Karpas-422 (cell line): Measurements from ENCODE around the gene HOMER2. TPM values are rescaled to one million over a fixed set of nuclear protein-coding genes. Genes with fewer than 3 reads are reported as not detected.
A peak's percentile ranks its signal among the peaks of the same experiment; 100 is the strongest.

Experiments used
- DNase-seq: peaks from one replicate; pipeline ENCODE4 v3.0.0-alpha.2; 2015
- H2AFZ ChIP-seq: fragments of 200-600 bp; sonication (generic); 2 replicates; pipeline ENCODE4 v1.6.1; 2014; ENCODE audit warnings: antibody characterized with exemption, low read length, mixed read lengths
- H3K27ac ChIP-seq: fragments of 200-600 bp; sonication (generic); 2 replicates; pipeline ENCODE4 v1.5.1; 2014; ENCODE audit warnings: mild to moderate bottlenecking, low read length, moderate library complexity
- H3K27me3 ChIP-seq: fragments of 200-600 bp; sonication (generic); 2 replicates; pipeline ENCODE4 v1.6.1; 2014; ENCODE audit warnings: low read length, mixed read lengths
- H3K36me3 ChIP-seq: fragments of 200-600 bp; sonication (generic); 2 replicates; pipeline ENCODE4 v1.6.1; 2014; ENCODE audit warnings: low read length, mixed read lengths; ENCODE audit not compliant: insufficient read depth
- H3K4me1 ChIP-seq: fragments of 200-600 bp; sonication (generic); 2 replicates; pipeline ENCODE4 v1.6.1; 2014; ENCODE audit warnings: mild to moderate bottlenecking, low read length, mixed read lengths
- H3K4me2 ChIP-seq: fragments of 200-600 bp; sonication (generic); 2 replicates; pipeline ENCODE4 v1.6.1; 2014; ENCODE audit warnings: low read length, low read depth, mild to moderate bottlenecking; ENCODE audit not compliant: poor library complexity, severe bottlenecking
- H3K4me3 ChIP-seq: fragments of 200-600 bp; sonication (generic); 2 replicates; pipeline ENCODE4 v1.5.1; 2014; ENCODE audit warnings: mild to moderate bottlenecking, antibody characterized with exemption, low read length, mixed read lengths
- H3K79me2 ChIP-seq: fragments of 200-600 bp; sonication (generic); 2 replicates; pipeline ENCODE4 v1.6.1; 2014; ENCODE audit warnings: mild to moderate bottlenecking, low read length, mixed read lengths
- H3K9ac ChIP-seq: fragments of 200-600 bp; sonication (generic); 2 replicates; pipeline ENCODE4 v1.6.0; 2014; ENCODE audit warnings: low read length
- H3K9me2 ChIP-seq: fragments of 200-600 bp; sonication (generic), shearing (Covaris generic); replicated peaks from 2 replicates; pipeline ENCODE4 v1.6.0; 2014; ENCODE audit warnings: mild to moderate bottlenecking, low read length, moderate library complexity; ENCODE audit not compliant: insufficient read depth
- H3K9me3 ChIP-seq: fragments of 300-700, 200-600 bp; sonication (generic); 2 replicates; pipeline ENCODE4 v1.6.1; 2014; ENCODE audit warnings: low read length, mixed read lengths
- H4K20me1 ChIP-seq: fragments of 200-600 bp; sonication (generic); 2 replicates; pipeline ENCODE4 v1.6.1; 2014; ENCODE audit warnings: mild to moderate bottlenecking, antibody characterized with exemption, low read length, low read depth; ENCODE audit not compliant: insufficient read depth
- total RNA-seq: library from RNA; depleted of rRNA; stranded (reverse); fragments of >200 nt; shearing (Covaris generic); gene quantifications from 2 replicates; pipeline ENCODE4 v1.2.3, GENCODE V29; 2014; ENCODE audit warnings: low replicate concordance

Gene HOMER2
- total RNA-seq, 1 experiment from 2014 or later: 30.4 TPM

- H3K4me2 ChIP-seq: peak overlapping the region; percentile 46
- DNase-seq: peak; percentile 53
- no peak overlapping the region for H3K4me3 ChIP-seq
- H4K20me1 ChIP-seq: no peaks in the 10 kb centered on the region
- peaks cover 44% of the 10 kb centered on the region for H3K4me1 ChIP-seq
- H3K36me3 ChIP-seq: no peaks in the 10 kb centered on the region
- H3K9me2 ChIP-seq: no peaks in the 10 kb centered on the region
- H2AFZ ChIP-seq: peak overlapping the region; percentile 45
- 0 out of 2 replicates have a peak overlapping the region, but pooled peaks have one; percentile 35 for H3K27ac ChIP-seq
- no peaks in the 10 kb centered on the region for H3K9me3 ChIP-seq
- peaks cover 3% of the 10 kb centered on the region for H3K79me2 ChIP-seq
- H3K27me3 ChIP-seq: no peaks in the 10 kb centered on the region
- H3K9ac ChIP-seq: peak overlapping the region; percentile 43
Measured at GRCh38 chr15:82855286-82856100, 97.0 kb downstream of the HOMER2 start.

DNA sequence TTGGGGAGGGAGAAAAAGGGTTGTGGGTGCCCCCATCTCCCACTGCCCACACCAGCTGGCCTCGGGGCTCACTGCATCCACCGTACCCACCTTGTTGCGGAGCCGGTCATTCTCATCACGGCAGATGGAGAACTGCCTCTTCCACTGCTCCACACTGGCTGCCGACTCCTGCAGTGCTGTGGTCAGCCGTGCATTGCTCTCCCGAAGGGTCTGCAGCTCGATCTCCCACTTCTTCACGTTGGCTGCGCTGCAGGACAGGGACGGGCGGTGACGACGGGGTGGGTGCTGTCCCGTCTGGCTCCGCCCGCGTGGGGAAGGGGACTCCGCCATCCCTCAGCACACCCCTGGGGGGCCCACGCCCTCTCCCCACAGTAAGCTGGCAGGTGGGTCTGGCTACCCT is 98.0 kb downstream of the HOMER2 start:
- Histone ChIP-seq H3K4me1 (peaks cover 54% of the 10 kb centered on the region), H3K79me2 (peaks cover 3% of the 10 kb centered on the region), H4K20me1 (no peaks in the 10 kb centered on the region), H3K27me3 (no peaks in the 10 kb centered on the region), H3K9me3 (no peaks in the 10 kb centered on the region), H3K4me2 (no peak overlapping the region), H3K36me3 (no peaks in the 10 kb centered on the region), H3K9ac (no peak overlapping the region), H2AFZ (no peak overlapping the region), H3K9me2 (no peaks in the 10 kb centered on the region), H3K27ac (no peak overlapping the region), H3K4me3 (no peak overlapping the region)
- no peak for DNase-seq

GRCh38 chr15:82852941-82853561 is 99.5 kb downstream of the HOMER2 start:
- H4K20me1 ChIP-seq: no peaks in the 10 kb centered on the region
- no peak for DNase-seq
- peak overlapping the region; percentile 72 for H3K9ac ChIP-seq
- H2AFZ ChIP-seq: peak overlapping the region; percentile 97; the same call in 1 of the 2 replicates
- H3K27ac ChIP-seq: peak overlapping the region; percentile 91
- peak overlapping the region; percentile 72 for H3K4me2 ChIP-seq
- no peaks in the 10 kb centered on the region for H3K36me3 ChIP-seq
- H3K9me2 ChIP-seq: no peaks in the 10 kb centered on the region
- peaks cover 3% of the 10 kb centered on the region for H3K79me2 ChIP-seq
- H3K4me3 ChIP-seq: no peak overlapping the region
- peaks cover 59% of the 10 kb centered on the region for H3K4me1 ChIP-seq
- H3K27me3 ChIP-seq: no peaks in the 10 kb centered on the region
- H3K9me3 ChIP-seq: no peaks in the 10 kb centered on the region

DNA sequence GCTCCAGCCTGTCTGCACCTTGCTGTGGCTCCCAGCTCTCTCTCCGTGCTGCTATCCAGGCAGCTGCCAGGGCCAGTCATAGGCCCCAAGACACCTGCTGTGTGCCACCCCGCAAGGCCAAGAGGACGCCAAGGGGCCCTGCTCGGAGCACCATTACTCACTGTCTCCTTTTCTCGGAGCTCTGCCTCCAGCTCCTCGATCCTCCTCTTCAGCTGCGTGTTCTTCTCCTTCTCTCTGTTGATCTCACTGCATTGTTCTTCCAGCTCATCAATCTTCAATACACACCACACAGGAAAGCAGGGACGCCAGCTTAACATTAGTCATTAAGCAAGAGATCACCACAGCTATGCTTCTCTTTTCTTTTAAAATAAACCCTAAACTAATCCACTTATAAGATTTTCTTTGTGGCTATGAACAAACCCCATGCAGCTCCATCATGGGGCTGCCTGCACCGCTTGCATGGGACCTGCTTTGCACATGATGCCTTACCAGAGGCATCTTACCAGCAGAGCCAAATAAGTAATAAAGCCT is 100.5 kb downstream of the HOMER2 start:
- peaks cover 59% of the 10 kb centered on the region for H3K4me1 ChIP-seq
- no peaks in the 10 kb centered on the region for H3K9me3 ChIP-seq
- peak overlapping the region; percentile 72 for H3K9ac ChIP-seq
- H3K9me2 ChIP-seq: no peaks in the 10 kb centered on the region
- no peaks in the 10 kb centered on the region for H3K36me3 ChIP-seq
- no peaks in the 10 kb centered on the region for H4K20me1 ChIP-seq
- H3K27ac ChIP-seq: peak overlapping the region; percentile 91
- H3K27me3 ChIP-seq: no peaks in the 10 kb centered on the region
- peaks cover 3% of the 10 kb centered on the region for H3K79me2 ChIP-seq
- DNase-seq: peak; percentile 67
- H3K4me3 ChIP-seq: peak overlapping the region; percentile 59
- peak overlapping the region; percentile 97 for H2AFZ ChIP-seq
- H3K4me2 ChIP-seq: peak overlapping the region; percentile 72

- DNase-seq: no peak
- peak overlapping the region; percentile 91 for H3K27ac ChIP-seq
- H3K79me2 ChIP-seq: peaks cover 3% of the 10 kb centered on the region
- 0 out of 2 replicates have a peak overlapping the region, but pooled peaks have one; percentile 18 for H2AFZ ChIP-seq
- H3K36me3 ChIP-seq: no peaks in the 10 kb centered on the region
- H3K4me2 ChIP-seq: peak overlapping the region; percentile 72
- no peaks in the 10 kb centered on the region for H3K9me3 ChIP-seq
- no peaks in the 10 kb centered on the region for H4K20me1 ChIP-seq
- H3K9me2 ChIP-seq: no peaks in the 10 kb centered on the region
- H3K4me1 ChIP-seq: peaks cover 60% of the 10 kb centered on the region
- no peaks in the 10 kb centered on the region for H3K27me3 ChIP-seq
- peak overlapping the region; percentile 72 for H3K9ac ChIP-seq
- peak overlapping the region; percentile 41; the same call in 1 of the 2 replicates for H3K4me3 ChIP-seq
Measured at GRCh38 chr15:82851306-82851850, 101.1 kb downstream of the HOMER2 start.

DNA sequence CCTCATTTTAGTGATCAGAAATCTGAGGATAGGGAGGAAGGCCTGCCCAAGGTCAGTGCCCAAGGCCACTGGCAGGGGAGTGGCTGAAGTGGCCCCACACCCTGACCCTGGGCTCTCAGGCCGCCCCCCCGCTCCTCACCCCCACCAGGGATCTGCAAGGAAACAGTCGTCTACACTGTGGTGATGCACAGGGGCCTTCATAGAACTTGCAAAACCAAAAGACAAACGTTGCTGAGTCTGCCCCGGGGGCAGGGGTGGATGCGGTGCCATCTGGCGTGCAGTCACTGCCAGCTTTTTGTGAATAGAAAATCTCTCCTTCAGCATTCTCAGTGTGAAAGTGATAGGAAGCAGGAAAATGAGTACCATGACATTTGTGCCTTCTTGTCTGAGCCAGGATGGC is 101.8 kb downstream of the HOMER2 start:
- peaks cover 62% of the 10 kb centered on the region for H3K4me1 ChIP-seq
- H3K9ac ChIP-seq: peak overlapping the region; percentile 68
- H3K79me2 ChIP-seq: peaks cover 3% of the 10 kb centered on the region
- no peaks in the 10 kb centered on the region for H3K27me3 ChIP-seq
- H3K27ac ChIP-seq: peak overlapping the region; percentile 91
- no peaks in the 10 kb centered on the region for H3K9me2 ChIP-seq
- no peaks in the 10 kb centered on the region for H4K20me1 ChIP-seq
- DNase-seq: no peak
- no peaks in the 10 kb centered on the region for H3K36me3 ChIP-seq
- H3K4me3 ChIP-seq: peak overlapping the region; percentile 49; the same call in 1 of the 2 replicates
- peak overlapping the region; percentile 18; the same call in 1 of the 2 replicates for H2AFZ ChIP-seq
- no peaks in the 10 kb centered on the region for H3K9me3 ChIP-seq
- H3K4me2 ChIP-seq: peak overlapping the region; percentile 72

GRCh38 chr15:82849556-82850512 is 102.7 kb downstream of the HOMER2 start:
- Histone ChIP-seq H3K36me3 (no peaks in the 10 kb centered on the region), H3K79me2 (peaks cover 3% of the 10 kb centered on the region), H3K27me3 (no peaks in the 10 kb centered on the region), H2AFZ (peak overlapping the region; percentile 83), H3K27ac (peak overlapping the region; percentile 91), H3K9me2 (no peaks in the 10 kb centered on the region), H4K20me1 (no peaks in the 10 kb centered on the region), H3K9me3 (no peaks in the 10 kb centered on the region), H3K4me3 (peak overlapping the region; percentile 49), H3K9ac (peak overlapping the region; percentile 68), H3K4me2 (peak overlapping the region; percentile 72), H3K4me1 (peaks cover 65% of the 10 kb centered on the region)
- DNase-seq: peak; percentile 94
